ENCODE measurements around the gene CDH1.

DNA sequence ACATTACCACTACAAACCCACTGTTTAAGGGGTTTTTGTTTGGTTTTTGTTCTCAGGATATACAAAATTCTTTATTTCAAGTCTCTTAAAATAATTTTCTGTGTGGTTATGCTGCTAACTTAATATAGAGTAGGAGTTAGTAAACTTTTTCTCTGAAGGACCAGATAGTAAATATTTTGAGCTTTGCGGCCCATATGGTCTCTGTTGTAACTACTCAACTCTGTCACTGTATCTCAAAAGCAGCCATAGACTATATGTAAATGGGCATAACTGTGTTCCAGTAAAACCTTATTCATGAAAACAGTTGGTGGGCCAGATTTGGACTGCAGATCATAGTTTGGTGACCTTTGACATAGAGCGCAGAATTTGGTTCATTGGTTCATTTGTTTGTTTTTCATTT is 113.4 kb downstream of the CDH1 start:
- TF ChIP-seq, protein P1, sequence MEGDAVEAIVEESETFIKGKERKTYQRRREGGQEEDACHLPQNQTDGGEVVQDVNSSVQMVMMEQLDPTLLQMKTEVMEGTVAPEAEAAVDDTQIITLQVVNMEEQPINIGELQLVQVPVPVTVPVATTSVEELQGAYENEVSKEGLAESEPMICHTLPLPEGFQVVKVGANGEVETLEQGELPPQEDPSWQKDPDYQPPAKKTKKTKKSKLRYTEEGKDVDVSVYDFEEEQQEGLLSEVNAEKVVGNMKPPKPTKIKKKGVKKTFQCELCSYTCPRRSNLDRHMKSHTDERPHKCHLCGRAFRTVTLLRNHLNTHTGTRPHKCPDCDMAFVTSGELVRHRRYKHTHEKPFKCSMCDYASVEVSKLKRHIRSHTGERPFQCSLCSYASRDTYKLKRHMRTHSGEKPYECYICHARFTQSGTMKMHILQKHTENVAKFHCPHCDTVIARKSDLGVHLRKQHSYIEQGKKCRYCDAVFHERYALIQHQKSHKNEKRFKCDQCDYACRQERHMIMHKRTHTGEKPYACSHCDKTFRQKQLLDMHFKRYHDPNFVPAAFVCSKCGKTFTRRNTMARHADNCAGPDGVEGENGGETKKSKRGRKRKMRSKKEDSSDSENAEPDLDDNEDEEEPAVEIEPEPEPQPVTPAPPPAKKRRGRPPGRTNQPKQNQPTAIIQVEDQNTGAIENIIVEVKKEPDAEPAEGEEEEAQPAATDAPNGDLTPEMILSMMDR (IDR thresholded peaks at IDR 0.05), result no peak
- TF ChIP-seq ZFX (IDR thresholded peaks at IDR 0.05; ENCODE audit: borderline replicate concordance), result no peak
